NCI-H1930 (cell line): ENCODE results near the gene HINT3.
A peak's percentile ranks its signal among the peaks of the same experiment; 100 is the strongest.
"Not testable (repeated sequence)": the region's sequence is repeated elsewhere in the genome, so short reads cannot be mapped to it uniquely, and the experiment has no call there.

Experiments
- DNase-seq, 2 experiments: peaks; one replicate each; lab custom pipeline; 2025; lab: John Stamatoyannopoulos, UW

Gene HINT3

DNA sequence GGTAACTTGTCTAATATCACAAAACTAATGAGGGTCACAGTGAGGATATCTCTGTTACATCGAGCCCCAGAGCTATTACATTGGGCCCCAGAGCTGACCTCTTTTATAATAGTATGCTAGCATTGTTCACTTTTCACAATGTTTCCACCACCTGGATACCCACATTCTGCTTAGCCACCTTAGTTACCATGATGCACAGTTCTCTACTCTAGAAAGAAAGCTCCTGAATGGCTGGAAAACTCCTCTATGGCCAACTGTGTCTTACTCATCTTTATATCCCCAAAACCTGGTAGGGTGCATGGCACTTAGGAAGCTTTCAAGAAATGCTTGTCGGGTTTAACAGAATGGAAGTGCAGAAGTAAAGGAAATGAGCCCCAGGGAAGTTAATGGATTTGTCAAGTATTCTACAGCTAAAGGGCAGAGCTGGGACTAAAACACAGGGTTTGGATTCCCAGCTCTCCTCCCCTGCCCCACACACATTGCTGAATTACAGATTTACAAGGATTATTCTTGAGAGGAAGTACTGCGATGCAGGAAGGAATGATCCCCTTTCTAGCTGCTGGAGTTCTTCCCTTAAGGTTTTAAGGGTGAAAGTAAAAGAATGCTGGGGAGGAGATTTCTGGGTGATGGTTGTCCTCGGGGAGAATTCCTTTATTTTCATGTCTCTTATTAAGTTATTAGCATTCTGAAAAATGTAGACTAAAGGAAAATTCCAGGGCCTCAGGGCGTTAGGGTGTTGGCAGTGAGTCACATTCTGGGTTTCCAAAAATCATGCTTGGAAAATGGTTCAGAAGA, 16.1 kb upstream of the HINT3 start:
- DNase-seq = no peak

DNA sequence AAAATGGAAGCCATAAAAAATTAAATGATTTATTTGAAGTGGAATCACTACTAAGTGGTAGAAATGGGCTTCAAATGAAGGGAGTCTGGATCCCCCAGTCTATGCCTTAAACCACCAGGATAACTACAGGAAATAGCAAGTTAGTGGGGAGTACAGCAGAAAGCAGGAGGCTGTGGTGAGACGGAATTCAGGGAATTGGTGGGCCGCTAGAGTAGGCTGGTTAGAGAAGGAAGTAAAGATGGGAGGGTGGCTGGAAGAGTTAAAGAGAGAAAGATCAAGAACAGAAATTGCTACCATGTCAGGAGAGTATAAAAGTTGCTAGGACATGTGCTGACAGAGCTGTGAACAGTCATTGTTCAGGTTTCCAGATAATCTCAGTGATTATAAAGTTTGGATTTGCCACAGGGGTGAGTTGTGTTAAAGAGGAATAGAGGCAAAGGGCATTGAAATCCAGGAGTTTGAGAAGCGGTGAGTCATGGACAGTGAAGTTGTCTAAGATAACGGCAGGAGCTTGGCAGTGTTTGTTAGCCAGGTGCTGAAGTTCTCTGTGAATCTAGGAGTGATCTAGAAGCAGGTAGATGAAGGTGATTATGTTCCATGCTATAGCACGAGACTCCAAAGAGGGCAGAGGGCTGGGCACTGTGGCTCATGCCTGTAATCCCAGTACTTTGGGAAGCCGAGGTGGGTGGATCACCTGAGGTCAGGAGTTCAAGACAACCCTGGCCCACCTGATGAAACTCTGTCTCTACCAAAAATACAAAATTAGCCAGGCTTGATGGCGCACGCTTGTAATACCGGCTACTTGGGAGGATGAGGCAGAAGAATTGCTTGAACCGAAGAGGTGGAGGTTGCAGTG, 13.7 kb upstream of the HINT3 start:
- DNase-seq = no peak

DNA sequence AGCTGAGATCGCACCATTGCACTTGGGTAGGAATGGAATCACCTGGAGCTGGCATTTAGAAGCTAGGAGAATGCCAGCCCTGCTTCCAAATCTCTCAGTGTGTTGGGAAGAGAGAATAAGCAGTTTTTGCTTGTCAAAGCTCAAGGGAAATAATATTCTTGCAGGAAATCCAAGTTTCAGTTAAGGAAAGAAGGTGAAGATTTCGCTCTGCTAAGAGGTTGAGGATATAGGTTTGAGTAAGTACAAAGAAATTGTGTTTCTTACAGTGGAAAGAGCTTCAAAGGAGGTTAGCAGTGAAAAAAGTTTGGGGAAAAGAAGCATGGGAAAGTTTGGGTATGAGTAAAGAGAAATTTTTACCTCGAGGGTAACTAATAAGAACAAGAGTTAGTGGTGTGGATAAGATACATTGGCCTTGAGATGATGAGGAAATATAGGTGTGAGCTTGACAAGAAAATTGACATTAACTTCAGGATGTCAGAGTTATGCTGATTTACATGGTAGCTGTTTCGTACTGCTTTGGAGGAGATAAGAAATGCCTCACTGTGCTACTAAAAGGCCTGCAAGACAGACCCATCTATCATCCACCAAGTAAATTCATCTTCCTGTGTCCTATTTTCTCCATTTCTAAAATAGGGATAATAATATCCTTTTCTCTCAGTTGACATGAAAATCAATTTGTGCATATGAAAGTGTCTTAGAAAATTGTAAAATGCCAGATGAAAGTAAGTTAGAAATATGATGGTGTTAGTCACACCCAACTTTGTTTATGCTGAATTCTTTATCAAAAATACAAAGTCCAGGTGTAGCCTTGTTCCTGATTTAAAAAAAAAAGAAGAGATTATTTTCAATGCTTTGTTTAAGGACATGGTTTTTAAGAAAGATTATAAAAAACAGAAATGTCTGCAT, 12.8 kb upstream of the HINT3 start:
- DNase-seq = no peak

DNA sequence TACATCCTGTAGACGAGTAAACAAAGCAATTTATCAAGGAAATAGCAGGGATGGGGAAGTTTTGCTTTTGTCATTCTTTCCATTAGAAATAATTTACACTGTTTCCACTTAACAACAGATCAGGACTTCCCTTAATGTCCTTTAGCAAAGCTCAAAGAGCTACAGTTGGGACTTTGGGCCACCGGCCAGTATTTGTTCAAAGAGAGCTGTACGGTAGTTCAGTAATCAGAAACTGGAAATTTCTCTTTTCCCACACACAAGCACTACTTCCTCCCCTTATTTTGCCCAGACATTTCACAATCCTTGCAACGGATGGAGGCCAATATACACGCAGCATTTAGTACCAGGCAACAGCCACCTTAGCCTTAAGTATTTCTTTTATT, 12.1 kb upstream of the HINT3 start:
- no peak for DNase-seq

DNA sequence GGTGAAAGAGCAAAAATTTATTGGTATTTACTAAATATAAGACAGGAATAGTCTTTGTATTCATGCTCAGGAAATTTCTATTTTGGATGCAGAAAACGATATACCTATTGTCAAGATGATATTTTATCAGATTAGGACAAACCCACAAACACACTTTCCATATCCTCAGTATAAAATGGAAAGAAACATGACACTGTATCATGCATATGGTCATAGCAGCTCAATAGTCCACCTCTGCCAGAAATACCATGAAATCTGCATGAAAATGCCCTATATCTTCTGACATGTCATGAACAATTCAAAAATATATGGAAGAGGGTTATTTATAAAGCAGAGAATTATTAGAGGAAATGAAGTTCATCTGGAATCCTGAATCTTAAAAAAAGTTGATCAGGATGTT, 11.7 kb upstream of the HINT3 start:
- DNase-seq = no peak

DNA sequence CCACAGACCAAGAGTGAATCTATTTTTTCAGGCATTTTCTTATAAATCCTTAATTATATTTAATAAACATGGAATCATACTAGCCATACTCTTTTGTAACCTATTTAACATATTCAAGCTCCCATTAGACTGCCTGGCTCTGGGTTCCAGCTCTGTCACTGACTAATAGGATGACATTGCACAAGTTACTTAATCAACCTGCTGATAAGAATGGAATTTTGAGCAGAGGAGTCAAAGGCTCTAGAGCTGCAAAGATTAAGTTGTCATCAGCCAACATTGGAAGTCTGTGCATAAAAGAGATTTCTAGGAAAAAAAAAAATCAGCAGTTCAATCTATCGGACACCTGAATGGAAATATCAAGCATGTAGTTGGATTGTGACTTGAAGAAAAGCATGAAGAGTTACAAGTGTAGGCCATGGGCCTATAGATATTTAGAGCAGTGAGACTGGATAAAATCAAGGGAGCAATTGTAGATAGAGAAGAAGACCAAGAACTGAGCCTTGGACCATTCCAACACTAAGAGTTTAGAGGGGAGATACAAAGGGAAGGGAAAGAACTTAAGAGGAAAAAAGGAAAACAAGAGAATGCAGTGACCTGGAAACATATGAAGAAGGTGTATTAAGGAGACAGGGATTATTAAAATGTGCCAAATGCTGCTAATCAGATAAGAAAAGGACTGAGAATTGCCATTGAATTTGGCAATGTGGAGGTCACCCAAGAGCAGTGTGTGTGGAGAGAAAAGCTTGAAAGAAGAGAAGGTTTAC, 11.0 kb upstream of the HINT3 start:
- no peak for DNase-seq

DNA sequence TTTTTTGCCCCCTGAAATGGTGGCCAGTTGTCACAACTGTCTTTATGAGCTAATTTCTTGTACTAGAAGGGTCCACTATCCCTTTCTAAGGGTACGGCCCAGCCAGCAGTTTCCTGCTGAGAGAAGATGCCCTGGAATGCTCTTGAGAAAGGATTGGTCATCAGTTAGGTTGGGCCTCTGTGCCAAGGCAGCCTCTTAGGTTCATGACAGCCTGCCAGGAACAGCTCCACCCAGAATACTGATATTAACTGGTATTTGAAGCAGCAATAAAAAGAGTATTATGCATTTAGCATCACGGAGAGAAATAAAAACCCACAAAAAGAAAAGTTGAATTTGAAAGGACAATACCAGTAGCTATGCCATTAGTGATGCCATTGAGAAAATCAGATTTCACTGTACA, 9.0 kb upstream of the HINT3 start:
- no peak for DNase-seq

DNA sequence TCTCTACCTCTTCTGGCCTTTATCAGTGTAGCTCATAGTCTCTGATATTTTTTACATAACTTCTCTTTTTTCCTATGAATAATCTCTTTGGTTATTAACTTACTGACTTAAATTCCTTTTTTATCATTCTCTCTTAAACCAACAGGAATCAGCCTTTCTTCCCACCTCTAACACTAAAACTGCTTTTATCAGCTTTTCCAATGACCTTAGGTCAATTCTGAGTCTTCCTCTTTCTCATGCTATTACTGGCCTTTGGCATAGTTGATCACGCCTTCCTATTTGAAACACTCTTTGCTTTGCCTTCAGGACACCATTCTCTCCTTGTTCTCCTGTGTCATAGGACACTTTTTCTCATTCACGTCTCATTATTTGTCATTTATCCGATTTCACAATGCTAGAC, 8.1 kb upstream of the HINT3 start:
- DNase-seq = no peak

DNA sequence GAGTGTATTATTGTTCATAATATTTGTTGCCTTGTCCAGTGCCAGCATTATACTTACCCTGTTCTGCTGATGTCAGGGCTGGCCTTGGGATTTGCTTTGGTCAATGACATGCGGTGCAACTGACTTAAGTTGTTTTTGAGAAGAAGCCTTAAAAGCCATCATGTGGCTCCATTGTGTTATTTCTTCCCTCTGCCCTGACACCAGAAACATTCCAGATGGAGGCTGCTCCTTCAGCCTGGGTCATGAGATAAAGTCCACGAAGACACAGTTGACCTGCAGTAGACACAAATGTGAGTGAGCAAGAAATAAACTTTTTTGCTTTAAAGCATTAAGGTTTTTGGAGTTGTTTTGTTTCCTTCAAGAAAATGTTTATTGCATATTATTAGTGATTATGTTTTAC, 7.5 kb upstream of the HINT3 start:
- DNase-seq = no peak

DNA sequence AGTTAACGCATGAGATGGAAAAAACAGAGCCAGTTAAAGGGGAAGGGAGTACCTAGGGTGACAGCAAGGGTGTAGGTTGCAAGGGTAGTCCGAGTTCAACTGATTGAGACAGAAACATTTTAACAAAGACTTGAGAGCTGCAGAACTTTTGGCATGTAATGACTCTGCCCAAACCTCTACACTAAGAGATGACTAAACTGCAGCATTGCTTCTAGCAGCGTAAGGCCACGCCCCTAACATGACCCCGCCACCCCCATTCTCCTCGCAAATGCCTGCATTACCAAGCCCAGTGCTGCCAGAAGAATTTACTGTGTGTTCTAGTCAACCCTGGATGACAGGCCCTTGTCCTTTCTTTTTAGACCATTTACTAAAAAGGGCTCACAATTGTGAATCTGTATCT, 6.3 kb upstream of the HINT3 start:
- DNase-seq = no peak

DNA sequence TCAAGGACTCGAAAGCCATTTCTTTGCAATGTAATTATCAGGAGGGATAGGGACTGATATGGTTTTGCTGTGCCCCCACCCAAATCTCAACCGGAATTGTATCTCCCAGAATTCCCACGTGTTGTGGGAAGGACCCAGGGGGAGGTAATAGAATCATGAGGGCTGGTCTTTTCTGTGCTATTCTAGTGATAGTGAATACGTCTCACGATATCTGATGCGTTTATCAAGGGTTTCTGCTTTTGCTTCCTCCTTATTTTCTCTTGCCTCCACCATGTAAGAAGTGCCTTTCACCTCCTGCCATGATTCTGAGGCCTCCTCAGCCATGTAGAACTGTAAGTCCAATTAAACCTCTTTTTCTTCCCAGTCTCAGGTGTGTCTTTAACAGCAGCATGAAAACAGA, 5.9 kb upstream of the HINT3 start:
- not testable (repeated sequence) for DNase-seq

DNA sequence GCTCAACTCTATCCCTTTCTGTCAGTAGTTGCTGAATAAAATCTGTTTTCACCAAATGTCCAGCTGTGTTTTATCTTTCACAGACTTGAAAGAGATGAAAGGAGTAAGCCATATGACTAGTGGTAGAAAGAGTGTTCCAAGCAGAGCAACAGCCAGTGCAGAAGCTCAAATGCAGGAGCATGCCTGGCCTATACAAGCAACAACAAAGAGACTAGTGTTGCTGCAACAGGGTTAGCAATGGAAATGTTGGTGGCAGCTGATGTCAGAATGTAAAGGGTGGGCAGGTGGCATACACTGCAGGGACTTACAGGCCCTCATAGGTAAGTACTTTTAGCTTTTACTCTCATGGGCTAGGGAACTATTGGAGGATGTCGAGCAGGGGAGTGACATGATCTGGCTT, 5.2 kb upstream of the HINT3 start:
- DNase-seq = no peak

DNA sequence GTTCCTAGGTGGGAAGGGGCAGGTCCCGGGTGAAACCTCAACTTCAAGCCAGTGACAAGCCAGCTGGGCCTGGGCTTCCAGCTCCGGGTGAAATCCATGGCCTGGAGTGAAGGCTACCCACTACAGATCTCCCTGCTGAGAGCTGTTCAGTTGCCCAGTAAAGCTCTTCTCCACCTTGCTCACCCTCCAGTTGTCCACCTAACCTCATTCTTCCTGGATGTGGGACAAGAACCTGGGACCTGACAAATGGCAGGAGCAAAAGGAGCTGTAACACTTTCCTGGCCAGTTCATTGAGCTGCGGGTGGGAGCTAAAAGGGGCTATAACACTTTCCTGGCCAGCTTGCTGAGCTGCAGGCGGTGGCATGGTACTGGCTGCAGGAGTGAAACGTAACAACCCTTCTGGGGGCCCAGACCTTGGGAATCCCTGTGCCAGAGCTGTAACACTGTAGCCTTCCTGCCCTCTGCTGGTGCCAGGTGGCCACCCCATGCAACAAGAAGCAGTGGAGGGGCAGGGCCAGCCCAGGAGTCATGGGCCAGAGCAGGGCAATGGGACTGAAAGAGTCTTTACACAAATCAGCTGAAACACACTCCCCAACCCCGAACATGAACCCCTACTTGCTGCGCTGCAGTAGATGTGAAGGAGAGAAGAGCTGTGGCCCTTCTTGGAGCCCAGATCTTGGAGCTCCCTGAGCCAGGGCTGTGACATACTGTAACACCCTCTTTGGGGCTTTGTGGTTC, 3.6 kb upstream of the HINT3 start:
- DNase-seq = no peak

DNA sequence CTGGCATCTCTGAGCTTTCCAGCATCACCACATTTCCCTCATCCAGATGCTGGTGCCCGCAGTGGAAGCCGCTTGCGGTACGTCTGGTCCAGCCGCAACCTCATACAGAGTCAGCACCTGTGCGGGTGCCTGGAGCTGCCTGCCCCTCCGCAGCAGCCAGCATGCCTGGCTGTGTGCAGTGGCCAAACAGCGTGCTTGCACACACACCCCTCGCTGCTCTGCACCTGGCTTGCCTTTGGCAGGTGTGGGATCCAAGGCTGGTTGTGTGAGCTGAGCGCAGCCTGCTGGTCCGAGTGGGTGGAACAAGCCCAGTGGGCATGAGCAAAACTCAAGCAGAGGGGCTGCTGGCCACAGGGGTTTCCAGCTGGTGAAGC, 3.1 kb upstream of the HINT3 start:
- no peak for DNase-seq

DNA sequence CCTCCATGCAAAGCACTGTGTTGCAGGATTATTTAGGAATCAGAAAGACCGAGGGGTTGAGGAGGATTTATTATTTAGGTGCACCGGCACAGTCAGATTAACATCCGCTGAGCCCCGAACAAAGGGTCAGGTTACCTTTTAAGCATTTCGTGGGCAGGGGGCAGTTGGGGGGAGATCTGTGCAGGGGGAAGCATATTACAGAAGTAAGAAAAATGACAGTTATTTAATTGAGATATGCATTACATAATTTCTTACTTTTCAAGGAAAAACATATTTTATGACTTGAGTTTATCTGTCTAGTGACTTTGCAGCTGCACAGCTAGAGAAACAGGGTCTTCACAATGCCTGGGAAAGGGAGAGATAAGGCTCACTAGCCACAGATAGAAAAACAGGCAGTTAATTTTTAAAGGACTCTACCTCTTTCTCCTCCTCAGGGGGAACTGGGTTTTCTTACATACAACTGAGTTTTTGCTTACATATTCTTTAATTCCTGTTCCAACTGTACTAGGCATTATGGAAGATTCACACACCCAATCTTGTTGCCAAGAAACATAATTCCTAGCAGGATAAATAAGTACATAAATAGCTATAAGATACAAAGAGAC, 1.7 kb upstream of the HINT3 start:
- DNase-seq = no peak

DNA sequence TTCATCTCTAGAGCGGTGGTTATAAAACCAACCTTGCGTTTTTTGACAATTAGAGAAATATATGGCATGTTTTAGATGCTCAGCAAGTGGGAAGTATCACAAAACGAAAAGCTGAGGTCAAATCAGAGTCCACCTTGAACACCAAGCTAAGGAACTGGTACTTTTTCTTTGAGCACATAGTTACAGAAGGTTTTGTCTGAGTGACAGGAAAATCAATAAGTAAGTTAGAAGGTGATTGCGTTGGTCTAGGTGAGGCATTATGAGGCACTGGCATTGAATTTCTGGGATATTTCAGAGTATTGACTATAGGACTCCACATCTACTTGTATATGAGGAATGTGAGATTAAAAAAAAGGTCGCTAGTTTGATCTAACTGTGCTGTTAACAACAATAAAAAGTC, 597 bp upstream of the HINT3 start:
- no peak for DNase-seq

DNA sequence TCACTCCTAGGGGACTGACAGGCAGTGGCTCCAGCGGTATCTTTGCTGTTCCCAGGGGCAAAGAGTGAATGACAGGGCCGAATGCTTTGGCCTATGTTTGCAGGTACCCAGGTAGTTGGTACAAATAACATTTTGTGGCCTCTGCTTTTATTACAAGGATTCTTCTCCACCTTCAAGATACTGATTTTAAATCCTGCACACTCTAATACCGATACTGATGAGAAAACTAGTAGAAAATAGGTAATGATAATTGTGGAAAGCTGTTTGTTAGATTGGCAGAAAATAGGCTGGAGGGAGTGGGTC, 772 bp downstream of the HINT3 start:
- DNase-seq = peak in 1 of 2 experiments; percentile 7

DNA sequence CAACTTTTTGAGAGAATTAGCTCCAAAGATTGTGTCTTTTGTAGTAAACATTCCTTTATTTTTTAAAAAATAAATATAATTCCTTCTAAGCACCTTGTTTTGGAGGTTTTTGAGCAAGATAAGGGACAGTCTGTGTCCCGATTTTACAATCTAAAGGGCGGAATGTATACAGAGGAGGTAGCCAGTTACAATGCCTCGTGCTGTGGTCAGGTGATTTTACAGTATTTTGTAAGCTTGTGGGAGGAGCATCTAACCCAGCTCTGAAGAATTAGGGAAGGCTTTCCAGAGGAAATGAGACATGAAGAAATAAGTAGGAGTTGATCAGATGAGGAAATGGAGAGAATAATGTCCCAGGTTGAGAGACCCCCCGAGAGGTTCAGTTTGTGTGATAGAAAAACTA, 1.3 kb downstream of the HINT3 start:
- DNase-seq = no peak

DNA sequence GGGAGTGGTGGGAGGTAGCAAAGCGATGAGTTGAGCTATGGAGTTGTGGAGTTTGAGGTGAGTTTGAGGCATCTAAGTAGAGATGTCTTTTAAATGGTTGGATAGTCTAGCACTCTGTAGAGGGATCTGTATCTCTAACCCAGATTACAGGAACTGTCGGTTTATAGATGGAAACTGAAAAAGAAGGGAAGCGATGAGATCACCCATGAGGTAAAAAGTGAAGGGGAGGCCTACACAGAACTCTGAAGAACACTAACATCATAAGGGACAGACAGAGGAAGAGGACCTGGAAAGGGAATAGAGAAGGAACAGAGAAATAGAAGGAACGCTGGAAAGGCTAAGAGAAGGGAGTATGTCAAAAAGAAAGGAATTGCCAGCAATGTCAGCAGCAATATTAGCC, 2.5 kb downstream of the HINT3 start:
- no peak for DNase-seq

DNA sequence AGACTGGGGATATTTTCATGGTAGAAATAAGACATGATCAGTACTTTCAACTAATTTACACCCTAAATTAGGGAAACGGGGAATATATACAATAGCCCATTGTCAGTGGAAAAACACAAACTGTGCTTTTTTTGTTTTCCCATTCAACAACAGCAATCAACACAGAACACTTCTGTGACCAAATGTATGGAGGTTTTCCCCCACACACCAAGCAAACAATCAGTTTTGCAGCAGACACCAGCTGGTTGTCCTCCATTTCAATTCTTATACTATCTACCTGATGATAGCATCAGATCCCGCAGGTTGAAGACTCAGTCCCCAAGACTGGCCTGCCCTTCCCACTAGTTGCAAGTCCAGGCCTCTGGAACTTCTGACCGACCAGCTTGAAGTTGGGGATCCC, 4.5 kb downstream of the HINT3 start:
- DNase-seq = no peak
